DMS153 treated with DMSO at 0.1 percent for 48 hours (cell line): ENCODE results near the gene GABRB1.

Experiments used
- DNase-seq: peaks from one replicate; lab custom pipeline; 2025; ENCODE audit not compliant: unreplicated experiment; lab: John Stamatoyannopoulos, UW

Gene GABRB1

GRCh38 chr4:47045261-47045660 is 13.9 kb downstream of the GABRB1 start:
- DNase-seq, result no peak

DNA sequence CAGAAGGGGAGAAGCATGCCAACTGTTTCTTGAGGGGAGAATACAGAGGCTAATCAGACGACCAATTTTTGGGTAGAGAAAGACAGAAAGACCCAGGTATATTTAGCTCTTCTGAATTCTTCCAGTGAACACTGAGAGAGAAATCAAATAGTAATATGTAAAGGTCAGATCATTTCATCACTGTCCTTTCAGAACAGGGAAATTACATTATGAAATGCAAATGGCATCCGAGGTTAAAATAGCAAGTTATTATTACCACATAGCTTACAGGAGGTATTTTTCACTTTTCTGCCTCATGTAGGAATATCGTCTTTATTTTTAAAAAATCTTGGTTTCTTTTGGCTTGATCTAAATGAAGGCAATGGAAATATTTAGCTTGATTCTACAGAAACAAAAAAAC is 18.0 kb downstream of the GABRB1 start:
- no peak for DNase-seq

GRCh38 chr4:47050761-47051725 is 19.7 kb downstream of the GABRB1 start:
- DNase-seq, result no peak

DNA sequence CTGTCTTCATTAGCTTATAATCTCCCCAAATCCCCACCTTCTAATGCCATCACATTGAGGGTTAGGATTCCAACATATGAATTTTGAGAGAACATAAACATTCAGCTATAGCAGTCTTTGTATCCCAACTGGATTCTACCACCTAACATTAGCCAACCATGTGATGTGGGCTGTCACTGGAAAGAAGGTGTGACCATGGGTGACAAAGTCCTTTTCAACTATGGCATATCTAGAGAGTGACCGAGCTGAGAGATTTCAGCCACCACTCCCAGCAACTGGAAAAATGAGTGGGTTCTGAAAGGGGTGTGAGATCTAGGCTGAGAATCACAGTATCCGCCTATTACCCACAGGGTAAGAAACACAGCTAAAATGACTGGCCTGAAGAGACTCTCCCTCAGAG is 22.1 kb downstream of the GABRB1 start:
- DNase-seq, result no peak

DNA sequence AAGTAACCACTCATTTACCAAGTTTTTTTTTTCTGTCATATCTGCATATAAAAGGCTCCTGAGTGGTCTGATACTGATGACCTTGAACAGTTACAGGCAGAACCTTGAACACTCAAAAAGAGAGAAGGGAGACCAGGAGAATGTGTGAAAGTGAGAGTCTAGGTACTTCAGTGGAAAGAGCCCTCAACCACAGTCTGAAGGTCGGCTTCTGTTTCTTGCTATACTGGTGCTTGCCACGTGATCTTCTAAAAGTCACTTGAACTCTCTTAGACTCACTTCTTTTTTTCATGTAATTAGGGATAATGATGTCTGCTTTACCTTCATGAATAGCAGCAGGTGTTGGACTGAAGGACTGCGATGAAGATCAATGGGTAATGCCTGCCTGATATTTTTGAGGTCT is 22.8 kb downstream of the GABRB1 start:
- no peak for DNase-seq

- DNase-seq, result no peak
Observed at GRCh38 chr4:47057991-47058390, 26.6 kb downstream of the GABRB1 start.

DNA sequence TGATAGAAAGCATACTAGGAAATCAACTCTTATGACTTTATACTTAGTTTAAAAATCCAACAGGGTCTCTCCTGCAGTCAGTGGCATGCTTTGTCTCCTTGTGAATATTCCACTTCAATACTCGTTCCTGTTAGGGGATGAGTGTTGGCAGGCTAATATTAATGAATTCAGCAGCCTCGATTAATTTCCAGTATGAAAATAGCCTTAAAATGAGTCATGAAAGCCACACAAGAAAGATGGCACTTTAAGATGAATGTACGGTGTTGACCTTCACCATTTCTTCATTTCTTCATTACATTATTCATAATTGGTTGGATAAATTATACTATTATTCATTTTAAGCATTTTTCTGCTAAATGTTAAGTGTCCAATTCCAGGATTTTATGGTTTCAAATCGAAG is 29.2 kb downstream of the GABRB1 start:
- no peak for DNase-seq

DNA sequence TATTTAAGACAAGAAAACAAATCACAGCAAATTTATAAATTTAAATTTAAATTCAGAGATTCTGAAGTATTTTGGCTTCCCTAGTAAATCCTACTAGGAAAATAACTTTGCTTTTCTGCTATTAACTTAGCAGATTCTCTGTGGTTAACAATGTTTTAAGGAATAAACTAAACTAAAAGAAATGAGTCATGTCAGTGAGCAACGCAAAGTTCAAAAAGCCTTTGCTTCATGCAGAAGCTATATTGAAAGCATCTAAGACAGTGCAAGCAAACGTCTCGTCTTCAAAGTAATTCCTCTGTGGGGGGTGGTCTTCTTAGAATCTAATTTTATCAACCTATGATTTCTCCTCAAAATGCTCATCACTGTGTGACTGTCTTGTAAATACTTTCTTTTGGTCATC is 30.1 kb downstream of the GABRB1 start:
- DNase-seq, result no peak

GRCh38 chr4:47065051-47065481 is 33.7 kb downstream of the GABRB1 start:
- no peak for DNase-seq

- DNase-seq, result no peak
Observed at GRCh38 chr4:47068986-47069385, 37.6 kb downstream of the GABRB1 start.

- DNase-seq, result no peak
Observed at GRCh38 chr4:47071901-47072341, 40.6 kb downstream of the GABRB1 start.

DNA sequence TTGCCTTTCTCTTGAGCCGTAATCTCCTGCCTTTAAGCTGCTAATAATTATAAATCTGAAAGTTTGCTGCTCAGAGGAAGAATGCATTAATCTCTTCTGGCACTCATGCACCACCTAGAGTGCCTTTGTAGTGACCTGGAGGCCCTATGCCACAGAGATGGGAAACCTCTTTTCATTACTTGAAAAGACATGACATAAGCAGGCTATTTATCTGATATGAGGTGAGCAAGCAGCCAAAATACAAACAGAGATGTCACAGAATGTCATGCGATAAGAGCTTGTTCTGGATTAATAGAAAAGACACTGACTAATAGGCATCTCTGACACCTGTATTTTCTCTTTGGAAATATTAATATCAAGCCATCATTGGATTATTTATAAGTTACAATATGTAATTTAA is 42.3 kb downstream of the GABRB1 start:
- no peak for DNase-seq

DNA sequence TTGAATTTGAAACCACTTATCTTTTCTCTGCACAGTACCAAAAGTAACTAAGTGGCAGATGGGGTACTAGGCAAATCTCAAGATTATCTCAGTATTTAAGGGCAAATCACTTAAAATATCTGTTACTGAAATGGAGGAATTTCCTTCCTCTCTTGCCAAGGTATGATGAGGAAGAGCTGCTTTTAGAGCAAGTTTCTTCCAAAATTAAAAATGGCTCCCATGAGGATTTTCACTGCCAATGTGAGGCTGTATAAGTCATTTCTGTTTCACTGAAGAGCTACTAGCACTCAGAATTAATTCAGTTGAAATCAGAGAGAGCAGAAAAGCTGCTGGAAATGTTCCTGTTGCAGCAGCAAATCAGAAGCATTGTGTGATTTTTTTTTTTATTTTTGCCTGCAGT is 43.4 kb downstream of the GABRB1 start:
- no peak for DNase-seq

DNA sequence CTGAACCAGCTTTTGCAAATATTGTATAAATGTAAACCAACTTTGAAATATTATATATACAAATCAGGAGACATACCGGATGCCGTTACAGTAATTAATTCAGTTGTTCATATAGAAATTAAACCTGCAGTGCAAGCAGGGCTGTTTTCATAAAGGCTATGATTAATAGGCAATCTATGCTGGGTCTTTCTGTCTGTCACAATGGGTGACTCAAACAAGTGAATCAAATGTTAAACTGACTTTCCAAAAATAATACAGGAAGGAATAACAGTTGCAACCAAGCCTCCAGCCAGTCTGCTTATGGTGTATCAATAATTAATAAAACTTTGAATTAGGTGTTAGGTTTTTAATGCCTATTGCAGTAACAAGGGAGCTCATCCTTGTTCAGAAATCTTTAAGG is 43.9 kb downstream of the GABRB1 start:
- no peak for DNase-seq

DNA sequence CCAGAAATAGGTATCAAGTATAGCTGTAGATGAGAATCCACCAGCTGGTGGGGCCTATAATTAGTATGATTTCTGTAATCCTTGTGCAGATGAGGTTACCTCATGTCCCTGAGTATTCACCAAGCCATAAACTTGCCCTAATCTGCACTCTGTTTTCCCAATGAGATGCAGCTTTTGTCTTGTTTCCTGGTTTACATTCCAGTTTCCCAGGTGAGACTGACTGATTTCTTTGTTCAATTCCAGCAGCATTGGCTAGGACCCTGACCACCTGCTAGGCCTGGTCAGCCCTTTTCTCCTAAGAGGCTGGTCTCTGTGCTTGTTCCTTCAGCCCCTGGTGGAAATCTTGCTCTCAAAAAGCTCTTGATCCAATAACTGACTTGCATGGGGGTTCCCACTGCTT is 44.6 kb downstream of the GABRB1 start:
- DNase-seq, result no peak

GRCh38 chr4:47084111-47084510 is 52.7 kb downstream of the GABRB1 start:
- no peak for DNase-seq

DNA sequence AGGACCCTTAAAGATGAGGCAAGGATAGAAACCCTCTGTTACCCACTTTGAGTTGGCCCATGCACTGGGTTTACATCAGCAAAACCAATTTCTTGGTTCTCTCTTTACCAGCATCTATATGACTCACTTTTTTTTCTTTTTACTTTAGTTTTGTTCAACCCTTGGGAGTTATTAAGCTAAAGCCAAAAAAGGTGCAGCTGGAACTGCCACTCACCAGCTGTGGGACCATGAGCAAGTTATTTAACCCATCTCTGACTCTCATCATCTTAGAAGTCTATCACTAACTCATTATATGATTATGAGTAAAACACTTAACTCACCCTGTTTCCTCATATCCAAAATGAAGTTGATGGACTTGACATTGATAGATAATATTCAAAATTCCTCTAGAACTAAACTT is 53.4 kb downstream of the GABRB1 start:
- DNase-seq, result no peak

DNA sequence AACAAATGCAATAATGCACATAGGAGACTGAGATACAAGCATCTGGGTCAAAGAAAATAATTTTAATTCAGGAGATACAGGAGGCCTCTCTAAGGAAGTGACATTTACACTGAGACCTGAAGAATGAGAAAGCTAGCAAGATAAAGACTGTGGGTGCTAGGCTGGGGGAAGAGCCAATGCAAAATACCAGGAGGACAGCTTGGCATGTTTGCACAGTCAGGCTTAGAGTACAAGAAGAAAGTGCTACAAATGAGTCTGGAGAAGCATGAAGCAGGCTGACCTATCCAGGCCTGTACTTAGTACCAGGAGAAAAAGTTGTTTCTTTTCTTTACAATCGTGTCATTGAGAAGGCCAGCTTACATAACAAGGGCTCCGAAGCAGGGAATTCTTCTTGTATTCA is 56.9 kb downstream of the GABRB1 start:
- no peak for DNase-seq

GRCh38 chr4:47095884-47096283 is 64.5 kb downstream of the GABRB1 start:
- DNase-seq, result no peak

DNA sequence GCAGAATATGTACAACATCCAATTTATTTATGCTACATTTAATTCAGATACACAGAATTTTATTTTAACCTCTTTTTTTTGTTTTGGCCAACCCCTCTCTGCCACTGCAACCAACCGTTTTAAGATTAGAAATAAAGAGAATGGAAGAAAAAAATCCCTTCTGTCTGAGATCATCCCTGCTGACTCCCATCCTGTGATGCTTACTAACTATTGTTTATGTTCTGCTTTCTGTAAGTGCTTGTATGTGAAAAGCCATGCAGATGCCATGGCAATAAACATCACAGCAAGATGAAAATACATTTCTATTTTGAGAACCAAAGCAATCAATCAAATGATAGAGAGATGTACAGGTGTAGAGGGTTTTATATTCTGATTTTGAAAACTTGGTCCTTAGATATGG is 70.1 kb downstream of the GABRB1 start:
- DNase-seq, result no peak

DNA sequence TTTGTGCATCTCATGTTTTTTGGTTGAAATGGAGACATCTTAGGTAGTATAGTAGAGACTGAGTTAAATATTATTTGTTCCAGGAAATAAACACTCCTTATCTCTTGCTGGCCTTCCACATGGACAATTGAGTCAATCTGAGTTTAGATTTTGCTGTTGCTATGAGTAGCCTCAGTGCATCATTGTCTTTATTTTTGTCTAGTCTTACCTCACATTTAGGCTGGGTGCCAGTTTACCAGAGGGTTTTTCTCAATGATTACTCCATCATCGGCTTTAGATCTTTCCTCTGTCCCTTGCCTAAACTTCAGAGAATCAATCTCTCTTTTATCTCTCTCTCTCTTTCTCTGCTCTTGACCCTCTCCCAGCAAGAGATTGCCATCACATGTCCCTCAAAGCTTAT is 73.6 kb downstream of the GABRB1 start:
- no peak for DNase-seq

- no peak for DNase-seq
Observed at GRCh38 chr4:47106561-47106960, 75.2 kb downstream of the GABRB1 start.

GRCh38 chr4:47109379-47109778 is 78.0 kb downstream of the GABRB1 start:
- DNase-seq, result no peak
